HG02610 (cell line): ENCODE results near the gene DNAH9.
"Not testable (repeated sequence)": the region's sequence is repeated elsewhere in the genome, so short reads cannot be mapped to it uniquely, and the experiment has no call there.

ENCODE experiments used
- ATAC-seq: cut with Tn5 transposase; IDR thresholded peaks from one replicate; pipeline ENCODE4 v1.9.1; 2021; ENCODE audit warnings: mild to moderate bottlenecking, moderate library complexity; ENCODE audit not compliant: unreplicated experiment

The DNAH9 gene

DNA sequence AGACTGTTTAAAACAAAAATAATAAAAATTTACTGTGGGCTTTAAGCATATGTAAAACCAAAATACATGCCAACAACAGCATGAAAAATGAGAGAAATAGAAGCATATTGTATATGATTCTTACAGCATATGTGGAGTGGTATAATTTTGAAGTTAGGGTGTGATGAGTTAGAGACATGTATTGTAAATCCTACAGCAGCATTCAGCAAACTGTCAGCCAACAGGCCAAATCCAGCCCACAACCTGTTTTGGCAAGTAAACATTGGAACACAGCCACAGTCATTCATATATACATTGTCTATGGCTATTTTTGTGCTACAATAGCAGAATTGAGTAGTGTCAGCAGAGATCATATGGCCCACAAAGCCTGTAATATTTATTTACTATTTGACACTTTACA, 356.7 kb downstream of the DNAH9 start:
- ATAC-seq, result no peak

DNA sequence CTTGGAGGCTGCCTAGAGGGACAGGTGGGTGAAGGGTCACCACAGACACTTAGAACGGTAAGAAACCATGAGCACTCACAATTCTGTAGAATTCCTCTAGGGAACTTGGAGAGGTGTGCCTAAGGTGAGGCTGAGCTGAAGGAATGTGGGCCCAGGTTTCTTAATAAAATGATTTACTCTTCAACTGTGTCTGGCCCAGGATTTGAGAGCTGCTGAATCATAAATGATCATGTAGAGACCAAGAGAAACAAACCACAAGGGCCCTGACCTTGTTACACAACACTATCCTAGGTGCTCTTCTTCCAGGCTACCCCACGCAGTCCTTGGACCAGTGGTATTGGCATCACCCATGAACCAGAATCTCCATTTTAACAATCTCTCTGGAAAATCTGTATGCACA, 371.3 kb downstream of the DNAH9 start:
- ATAC-seq, result no peak

DNA sequence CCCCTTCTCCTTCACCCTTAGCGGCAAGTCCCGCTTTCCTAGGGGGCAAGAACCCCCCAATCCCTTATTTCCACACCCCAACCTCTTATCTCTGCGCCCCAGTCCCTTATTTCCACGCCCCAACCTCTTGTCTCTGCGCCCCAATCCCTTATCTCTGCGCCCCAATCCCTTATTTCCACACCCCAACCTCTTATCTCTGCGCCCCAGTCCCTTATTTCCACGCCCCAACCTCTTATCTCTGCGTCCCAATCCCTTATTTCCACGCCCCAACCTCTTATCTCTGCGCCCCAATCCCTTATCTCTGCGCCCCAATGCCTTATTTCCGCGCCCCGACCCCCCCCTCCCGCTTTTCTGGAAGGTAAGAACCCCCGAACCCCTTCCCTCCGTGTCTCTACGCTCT, 374.5 kb downstream of the DNAH9 start:
- not testable (repeated sequence) for ATAC-seq

DNA sequence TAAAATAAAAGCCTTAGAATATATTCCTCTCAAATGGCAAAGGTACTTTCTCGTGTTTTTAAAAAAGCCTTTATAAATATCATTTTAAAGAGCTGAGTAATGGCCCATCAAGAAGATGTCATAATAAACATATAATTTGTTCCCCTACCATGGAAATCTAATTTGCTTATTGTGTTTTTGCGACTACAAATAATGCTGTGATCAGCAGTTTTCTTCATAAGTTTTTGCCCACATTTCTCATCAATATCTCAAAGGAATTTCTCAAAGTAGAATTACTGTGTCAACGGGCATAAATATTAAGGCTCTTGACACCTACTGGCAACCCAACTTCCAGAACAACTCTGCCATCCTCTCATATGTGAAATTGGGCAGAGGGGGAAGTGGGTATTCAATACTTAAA, 381.5 kb downstream of the DNAH9 start:
- ATAC-seq, result no peak

- ATAC-seq, result no peak
These were observed 382.5 kb downstream of the DNAH9 start for GRCh38 chr17:11980813-11981212.

DNA sequence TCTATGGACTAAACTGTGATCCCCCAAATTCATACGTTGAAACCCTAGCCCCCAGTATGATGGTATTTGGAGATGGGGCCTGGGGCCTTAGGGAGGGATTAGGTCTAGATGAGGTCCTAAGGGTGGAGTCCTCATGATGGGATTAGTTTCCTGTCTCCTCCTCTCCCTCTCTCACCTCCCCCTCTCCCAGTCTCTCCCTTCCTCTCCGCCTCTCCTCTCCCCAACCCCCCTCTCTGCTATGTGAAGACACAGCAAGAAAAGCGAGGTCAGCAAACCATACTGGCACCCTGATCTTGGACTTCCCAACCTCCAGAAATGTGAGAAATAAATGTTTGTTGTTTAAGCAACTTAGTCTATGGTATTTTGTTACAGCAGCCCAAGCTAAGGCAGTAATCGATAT, 383.6 kb downstream of the DNAH9 start:
- no peak for ATAC-seq

GRCh38 chr17:11986179-11986941, 388.1 kb downstream of the DNAH9 start:
- no peak for ATAC-seq

DNA sequence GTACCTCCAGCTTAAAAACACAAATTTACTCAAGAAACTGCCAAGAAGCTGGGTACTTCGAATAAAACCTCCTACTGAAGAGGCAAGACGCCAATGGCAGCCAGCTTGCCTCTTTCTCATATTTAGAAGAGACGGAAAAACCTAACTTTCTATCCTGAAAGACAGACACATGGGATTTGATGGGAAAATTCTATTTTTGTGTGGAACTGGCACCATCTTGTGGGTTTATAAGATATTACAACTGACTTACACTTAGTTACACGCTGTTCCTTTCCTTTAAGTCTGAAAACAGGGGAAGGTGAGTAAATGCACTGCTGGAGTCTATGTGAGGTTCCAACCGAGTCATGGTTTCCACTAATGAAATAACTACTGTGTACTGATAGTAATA, 388.7 kb downstream of the DNAH9 start:
- no peak for ATAC-seq

DNA sequence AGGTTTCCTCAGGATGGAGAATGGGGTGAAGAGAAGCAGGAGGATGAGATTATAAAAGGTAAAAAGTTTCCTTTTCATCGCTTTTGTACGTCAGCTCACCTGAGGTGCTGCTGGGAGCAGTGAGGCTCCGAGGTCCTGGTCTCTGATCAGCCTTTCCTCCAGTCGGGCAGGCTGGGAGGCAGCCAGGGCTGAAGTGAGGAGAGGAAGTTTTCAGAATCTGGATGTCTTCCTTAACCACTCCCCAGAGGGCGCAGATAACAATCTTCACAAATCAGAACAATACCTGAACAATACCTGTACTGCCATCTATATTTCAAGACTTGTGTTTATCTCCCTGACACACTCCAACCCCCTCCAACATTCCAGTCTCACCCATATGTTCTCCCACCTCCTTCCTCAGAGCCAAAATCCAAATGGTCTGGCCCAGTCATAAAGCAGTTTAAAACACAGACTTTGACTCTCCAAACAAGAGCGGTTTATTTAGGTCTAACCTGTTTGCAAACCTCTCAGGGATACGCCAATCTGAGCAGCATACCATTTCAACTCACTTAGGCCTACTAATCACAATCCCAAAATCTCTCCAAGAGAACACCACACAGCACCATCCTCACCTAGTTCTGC, 392.2 kb downstream of the DNAH9 start:
- no peak for ATAC-seq

DNA sequence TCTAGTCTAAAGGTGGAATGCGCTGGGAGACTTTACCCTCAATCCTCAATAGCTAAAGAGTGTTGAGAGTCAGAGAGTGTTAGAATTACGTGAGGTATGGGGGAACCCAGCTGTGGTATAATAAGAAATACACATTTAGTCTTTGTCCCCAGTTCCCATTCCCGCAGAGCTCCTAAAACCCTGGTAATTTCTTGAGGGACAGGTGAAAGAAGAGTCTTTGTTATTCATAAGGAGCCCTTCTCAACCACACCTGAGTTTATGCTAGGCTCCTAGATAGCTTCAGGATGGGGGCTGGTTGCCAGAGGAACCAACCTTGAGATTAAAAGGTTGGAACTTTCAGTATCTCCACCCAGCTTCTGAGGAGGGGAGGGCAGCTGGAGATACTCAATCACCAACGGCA, 393.2 kb downstream of the DNAH9 start:
- no peak for ATAC-seq

DNA sequence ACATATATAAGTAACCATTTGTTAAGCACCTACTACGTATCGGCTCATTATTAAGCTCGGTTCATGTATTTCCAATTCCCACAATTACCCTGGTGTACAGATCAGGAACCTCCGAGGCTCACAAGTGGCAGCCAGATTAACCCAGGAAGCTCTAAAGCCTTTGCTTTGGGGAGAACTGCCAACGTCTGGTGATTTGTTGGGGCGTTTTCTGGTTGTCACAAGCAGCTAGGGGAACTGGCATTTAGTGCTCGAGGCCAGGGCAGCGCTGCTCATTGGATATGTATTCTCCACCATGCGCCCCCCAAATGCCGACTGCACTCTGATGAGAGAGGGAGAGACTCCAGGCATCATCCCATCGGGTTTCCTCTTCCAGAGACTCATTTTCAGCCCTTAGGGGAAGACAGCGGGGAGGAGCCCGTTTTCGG, 398.5 kb downstream of the DNAH9 start:
- peak; percentile 25 for ATAC-seq

DNA sequence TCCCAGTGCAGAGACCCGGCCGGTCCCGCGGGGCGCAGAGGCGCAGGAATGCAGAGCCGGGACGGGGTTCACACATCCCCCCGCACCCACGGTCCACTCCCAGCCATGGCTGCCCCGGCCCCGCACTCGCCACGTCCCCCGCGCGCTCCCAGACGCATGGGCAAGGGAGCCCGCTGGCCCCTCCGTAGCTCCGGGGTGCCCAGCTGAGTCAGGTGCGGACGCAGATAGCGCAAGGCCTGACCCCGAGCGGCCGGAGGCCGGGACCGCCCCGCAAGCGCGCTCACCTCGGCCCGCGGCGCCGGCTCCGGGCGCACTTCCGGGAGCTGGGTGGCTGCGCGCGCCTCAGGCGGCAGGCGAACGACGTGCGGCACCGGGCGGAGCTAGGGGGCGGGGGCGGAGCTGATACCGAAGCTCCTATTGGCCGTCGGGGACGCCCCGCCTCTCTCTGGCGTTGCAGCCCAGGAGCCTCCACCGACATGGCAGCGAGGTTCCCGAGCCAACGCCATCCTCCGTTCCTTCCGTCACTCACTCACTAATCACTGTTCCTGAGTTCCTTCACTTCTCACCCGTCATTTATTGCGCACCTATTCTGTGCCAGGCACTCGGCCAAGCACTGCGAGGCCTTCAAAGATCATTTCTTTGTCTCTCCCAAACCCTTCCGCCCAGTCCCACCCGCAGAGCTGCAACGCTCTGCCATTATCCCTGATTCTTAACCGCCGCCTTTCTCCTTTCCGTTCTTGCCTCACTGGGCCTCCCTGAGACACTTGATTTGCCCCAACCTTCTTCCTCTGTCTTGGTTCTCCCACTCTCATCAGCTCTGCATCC, 399.1 kb downstream of the DNAH9 start, which contains the start of gene ZNF18:
TSS of gene ZNF18 (minus strand) at position 329 of the 825 bp plus-strand sequence. CDS start 4,646 bp downstream, outside the sequence.
- ATAC-seq, result peak; percentile 98

DNA sequence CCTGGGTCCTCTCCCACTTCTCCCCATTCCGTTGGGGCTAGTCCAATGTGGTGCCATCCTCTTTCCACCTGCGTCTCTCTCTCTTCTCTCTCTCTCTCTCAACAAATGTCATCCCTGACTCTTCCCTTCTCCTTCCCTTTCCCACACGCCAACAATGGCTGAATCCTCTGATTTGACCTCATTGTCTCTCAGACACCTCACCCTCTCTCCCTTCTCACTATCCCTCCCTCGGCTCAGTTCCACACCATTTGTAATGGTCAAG, 399.6 kb downstream of the DNAH9 start:
- no peak for ATAC-seq

GRCh38 chr17:11999696-12000095, 401.4 kb downstream of the DNAH9 start:
- ATAC-seq, result no peak

- ATAC-seq, result no peak
These were observed 409.2 kb downstream of the DNAH9 start for GRCh38 chr17:12007466-12007865.
